ENCODE data around the gene ELK3. TPM values are rescaled to one million over a fixed set of nuclear protein-coding genes. Genes with fewer than 3 reads are reported as not detected.

ELK3 gene
- total RNA-seq, 3 donors from 2014 or later (not counting 1 experiment from before 2014, with no cell fraction given) = 17.8 to 28.8 (median 20.9) TPM

GRCh38 chr12:96211988-96212387 lies 17.8 kb downstream of the ELK3 start:
- Mint-ChIP-seq H3K27me3 (ENCODE audit: low read depth in 2 of 2) (no peaks in the 10 kb centered on the region), H3K36me3 (no peaks in the 10 kb centered on the region), H3K27ac (peak overlapping the region in 1 of 2 donors; percentile 11), H3K4me3 (no peak overlapping the region), H3K9me3 (no peaks in the 10 kb centered on the region), H3K4me1 (peaks cover 36 to 54% of the 10 kb centered on the region in 2 donors)
- H3K36me3 ChIP-seq (ENCODE audit: control insufficient read depth, insufficient read depth, low read length) = no peaks in the 10 kb centered on the region
- no peaks in the 10 kb centered on the region for H3K9me3 ChIP-seq (ENCODE audit: control insufficient read depth, insufficient read depth, low read length)
- ATAC-seq = no peak
- no peak overlapping the region for H3K4me3 ChIP-seq (ENCODE audit: low read length)
- intact Hi-C loops (cut with micrococcal nuclease) = loop anchor here (10.0 kb wide), 1 partner anchor 87 kb away; no protein-coding TSS in a partner anchor
- no peak for TF ChIP-seq CTCF (IDR thresholded peaks at IDR 0.05)
- no peaks in the 10 kb centered on the region for H3K27me3 ChIP-seq (ENCODE audit: control insufficient read depth, insufficient read depth, low read length)
- H3K27ac ChIP-seq (ENCODE audit: low read length) = peak overlapping the region; percentile 6
- WGBS (ENCODE audit: insufficient coverage) = 26% methylated on average over 3 of the region's 3 CpGs
- peaks cover 40% of the 10 kb centered on the region for H3K4me1 ChIP-seq (ENCODE audit: control insufficient read depth, insufficient read depth, low read length)
- peak in 1 of 2 donors; percentile 60 for DNase-seq

GRCh38 chr12:96212456-96213375 lies 18.5 kb downstream of the ELK3 start:
- H3K36me3 Mint-ChIP-seq = no peaks in the 10 kb centered on the region
- H3K27me3 Mint-ChIP-seq (ENCODE audit: low read depth in 2 of 2) = no peaks in the 10 kb centered on the region
- no peak overlapping the region for H3K4me3 Mint-ChIP-seq
- peaks cover 28 to 48% of the 10 kb centered on the region in 2 donors for H3K4me1 Mint-ChIP-seq
- H3K27ac Mint-ChIP-seq = peak overlapping the region in 1 of 2 donors; percentile 11
- H3K27me3 ChIP-seq (ENCODE audit: control insufficient read depth, insufficient read depth, low read length) = no peaks in the 10 kb centered on the region
- H3K4me3 ChIP-seq (ENCODE audit: low read length) = no peak overlapping the region
- H3K9me3 ChIP-seq (ENCODE audit: control insufficient read depth, insufficient read depth, low read length) = no peaks in the 10 kb centered on the region
- intact Hi-C loops (cut with micrococcal nuclease) = loop anchor here (10.0 kb wide), 1 partner anchor 88 kb away; no protein-coding TSS in a partner anchor
- ATAC-seq = no peak
- H3K36me3 ChIP-seq (ENCODE audit: control insufficient read depth, insufficient read depth, low read length) = no peaks in the 10 kb centered on the region
- 61% methylated on average over 7 of the region's 10 CpGs for WGBS (ENCODE audit: insufficient coverage)
- no peaks in the 10 kb centered on the region for H3K9me3 Mint-ChIP-seq
- no peak for TF ChIP-seq CTCF (IDR thresholded peaks at IDR 0.05)
- DNase-seq = no peak
- peaks cover 40% of the 10 kb centered on the region for H3K4me1 ChIP-seq (ENCODE audit: control insufficient read depth, insufficient read depth, low read length)
- H3K27ac ChIP-seq (ENCODE audit: low read length) = peak overlapping the region; percentile 11

- intact Hi-C loops (cut with micrococcal nuclease) = loop anchor here (2.0 to 10.0 kb wide), 2 partner anchors 19 to 89 kb away; partner anchors contain the start of gene ELK3
- no peak for ATAC-seq
- peaks cover 27 to 47% of the 10 kb centered on the region in 2 donors for H3K4me1 Mint-ChIP-seq
These were observed 19.7 kb downstream of the ELK3 start for GRCh38 chr12:96213869-96214268.

More at GRCh38 chr12:96213869-96214268, 19.7 kb downstream of the ELK3 start:
- H3K9me3 ChIP-seq (ENCODE audit: control insufficient read depth, insufficient read depth, low read length) = no peaks in the 10 kb centered on the region
- no peak overlapping the region for H3K4me3 ChIP-seq (ENCODE audit: low read length)
- Mint-ChIP-seq H3K27ac (no peak overlapping the region), H3K27me3 (ENCODE audit: low read depth in 2 of 2) (no peaks in the 10 kb centered on the region), H3K4me3 (no peak overlapping the region), H3K9me3 (no peaks in the 10 kb centered on the region), H3K36me3 (no peaks in the 10 kb centered on the region)
- H3K36me3 ChIP-seq (ENCODE audit: control insufficient read depth, insufficient read depth, low read length) = no peaks in the 10 kb centered on the region
- no peak for TF ChIP-seq CTCF (IDR thresholded peaks at IDR 0.05)
- H3K4me1 ChIP-seq (ENCODE audit: control insufficient read depth, insufficient read depth, low read length) = peaks cover 31% of the 10 kb centered on the region
- DNase-seq = no peak
- no peaks in the 10 kb centered on the region for H3K27me3 ChIP-seq (ENCODE audit: control insufficient read depth, insufficient read depth, low read length)
- no peak overlapping the region for H3K27ac ChIP-seq (ENCODE audit: low read length)
- 84% methylated on average over 6 of the region's 7 CpGs for WGBS (ENCODE audit: insufficient coverage)

All from natural killer cell (primary cell).